DMS153 treated with DMSO at 0.1 percent for 48 hours (cell line): ENCODE results near the gene OXTR.

Experiments
- DNase-seq: peaks from one replicate; lab custom pipeline; 2025; ENCODE audit not compliant: unreplicated experiment; lab: John Stamatoyannopoulos, UW

The OXTR gene

GRCh38 chr3:8713901-8714759, 55.3 kb downstream of the OXTR start:
- DNase-seq = no peak

DNA sequence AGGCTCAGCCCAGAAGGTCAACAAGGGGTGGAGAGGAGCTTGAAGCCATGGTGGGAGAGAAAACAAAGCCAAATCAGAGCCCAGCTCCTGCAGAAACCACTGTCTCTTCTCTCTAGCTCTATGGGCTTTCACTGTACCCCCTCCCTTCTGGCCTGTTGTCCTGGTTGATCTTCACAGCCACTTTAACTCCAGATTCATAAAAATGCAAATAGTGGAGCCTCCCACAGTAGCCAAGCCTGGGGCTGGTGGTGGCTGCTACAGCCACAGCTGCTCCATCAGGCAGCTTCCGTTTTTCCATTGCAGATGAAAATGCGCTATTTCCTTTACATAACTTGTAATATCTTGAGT, 56.5 kb downstream of the OXTR start:
- no peak for DNase-seq

DNA sequence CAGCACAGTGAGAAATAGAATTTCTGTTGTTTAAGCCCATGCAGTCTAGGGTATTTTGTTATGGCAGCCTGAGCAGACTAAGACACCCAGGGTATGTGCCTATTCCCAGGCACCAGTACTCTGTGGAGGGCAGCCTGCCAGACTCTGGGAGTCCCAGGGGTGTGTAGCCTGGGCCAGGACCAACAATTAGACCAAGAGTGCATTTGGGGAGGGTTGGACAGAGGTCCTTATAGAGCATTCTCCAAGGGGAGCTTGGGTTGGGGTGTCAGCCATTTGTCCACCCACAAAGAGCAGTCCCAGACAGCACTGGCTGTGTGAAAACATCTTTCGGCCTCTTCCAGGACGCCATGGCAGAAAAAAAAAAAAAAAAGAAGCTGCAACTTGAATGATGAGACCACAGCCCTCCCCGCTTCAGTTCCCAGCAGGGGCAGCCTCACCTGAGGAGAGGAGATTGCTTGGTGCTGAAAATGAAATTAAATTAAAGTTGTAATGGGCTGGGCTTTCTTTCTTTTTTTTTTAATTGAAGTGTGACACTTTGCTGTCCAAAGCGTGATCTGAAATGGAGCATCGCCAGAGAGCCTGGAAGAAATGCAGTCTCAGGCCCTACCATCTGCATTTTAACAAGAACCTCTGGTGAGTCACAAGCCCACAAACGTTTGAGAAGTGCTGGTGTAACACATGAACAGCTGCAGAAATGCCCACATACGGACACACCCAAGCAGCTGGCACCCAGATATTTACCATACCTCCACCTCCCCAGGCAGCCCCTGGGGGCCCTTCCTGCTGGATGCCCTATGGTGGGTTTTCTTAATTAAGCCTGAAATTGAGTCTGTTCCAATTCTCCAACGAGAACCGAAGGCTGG, 57.1 kb downstream of the OXTR start:
- DNase-seq = no peak

DNA sequence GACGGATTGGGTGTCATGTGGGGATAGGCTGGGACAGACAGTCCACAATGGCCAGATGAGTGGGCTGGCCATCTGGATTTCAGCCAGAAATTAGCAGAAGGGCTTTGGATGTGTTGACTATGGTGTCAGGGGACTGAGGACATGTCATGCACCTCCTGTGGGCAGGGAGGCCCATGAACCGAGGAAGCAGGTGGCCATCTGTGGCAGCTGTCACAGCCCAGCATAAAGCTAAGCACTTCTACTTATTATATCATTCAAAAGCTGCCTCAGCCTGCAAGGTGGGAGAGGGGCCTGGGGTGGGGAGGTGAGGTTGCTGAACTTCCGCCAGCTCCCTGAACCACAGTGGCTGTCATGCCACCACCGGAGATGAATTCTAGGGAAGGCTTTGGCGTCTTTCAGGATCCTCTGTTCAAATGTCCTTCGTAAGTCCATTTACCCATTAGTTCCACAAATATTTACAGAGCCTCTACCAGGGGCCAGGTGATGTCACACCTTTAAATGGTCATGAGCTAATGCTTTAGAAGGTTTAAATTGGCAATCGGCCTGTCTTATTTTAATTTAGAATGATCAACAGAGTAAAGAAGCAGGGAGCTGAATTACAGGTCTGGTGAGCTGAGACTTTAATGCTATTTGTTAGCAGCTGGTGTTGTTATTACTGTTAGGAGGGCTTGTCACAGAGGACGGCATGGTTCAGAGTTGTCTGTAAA, 59.5 kb downstream of the OXTR start:
- peak; percentile 60 for DNase-seq

DNA sequence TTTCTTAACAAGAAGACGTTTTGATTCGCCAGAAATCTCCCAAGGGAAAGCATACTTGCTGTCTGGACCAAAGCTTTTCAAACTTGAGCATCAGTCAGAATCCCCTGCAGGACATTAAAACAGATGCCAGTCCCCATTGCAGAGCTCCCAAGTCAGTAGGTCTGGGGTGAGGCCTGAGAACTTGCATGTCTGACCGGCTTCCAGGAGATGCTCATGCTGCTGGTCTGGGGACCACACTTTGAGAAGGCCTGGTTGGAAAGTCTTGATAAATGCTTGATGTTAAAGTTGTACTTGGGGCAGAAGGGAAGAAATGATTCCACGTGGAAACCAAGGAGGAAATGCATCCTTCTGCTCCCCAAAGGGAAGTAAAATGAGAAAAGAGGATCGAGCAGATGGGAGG, 60.1 kb downstream of the OXTR start:
- DNase-seq = no peak

- no peak for DNase-seq
These were observed 63.8 kb downstream of the OXTR start for GRCh38 chr3:8705575-8705974.

- no peak for DNase-seq
These were observed 66.9 kb downstream of the OXTR start for GRCh38 chr3:8702560-8702959.
